MCF 10A (cell line): Measurements from ENCODE around the gene RAB9A. TPM values are rescaled to one million over a fixed set of nuclear protein-coding genes. Genes with fewer than 3 reads are reported as not detected.

Experiments used
- BruUV-seq: library from RNA; stranded (reverse); fragments of 400-500 nt; replicated peaks from 2 replicates; lab custom pipeline; 2021; lab: Mats Ljungman, UMichigan
- CTCF ChIA-PET: fragments of 300-600 bp; sonication (Branson Sonifier 250); formaldehyde crosslinking; extraction: SDS; loops from one replicate; lab custom pipeline; 2021; ENCODE audit warnings: antibody characterized with exemption, inconsistent platforms; lab: Yijun Ruan, JAX
- POLR2A ChIA-PET: fragments of 300-600, 350-650 bp; sonication (Branson Sonifier 250); formaldehyde crosslinking; extraction: SDS; loops from one replicate; lab custom pipeline; 2020; ENCODE audit warnings: antibody characterized with exemption, inconsistent platforms; lab: Yijun Ruan, JAX
- DNase-seq: peaks from one replicate; pipeline ENCODE4 v3.0.0-alpha.2; 2018; ENCODE audit not compliant: unreplicated experiment
- H3K27ac Mint-ChIP-seq: one replicate; pipeline ENCODE4 v1.8.0; 2022; ENCODE audit warnings: mild to moderate bottlenecking, low read depth, mixed read lengths; ENCODE audit not compliant: unreplicated experiment
- H3K27me3 Mint-ChIP-seq: one replicate; pipeline ENCODE4 v1.8.0; 2022; ENCODE audit warnings: mixed read lengths; ENCODE audit not compliant: insufficient read depth, unreplicated experiment
- H3K36me3 Mint-ChIP-seq: one replicate; pipeline ENCODE4 v1.8.0; 2022; ENCODE audit warnings: mild to moderate bottlenecking, moderate library complexity, mixed read lengths; ENCODE audit not compliant: insufficient read depth, unreplicated experiment
- H3K4me1 Mint-ChIP-seq: one replicate; pipeline ENCODE4 v1.8.0; 2022; ENCODE audit warnings: mixed read lengths; ENCODE audit not compliant: insufficient read depth, unreplicated experiment
- H3K4me3 Mint-ChIP-seq: one replicate; pipeline ENCODE4 v1.8.0; 2022; ENCODE audit warnings: mild to moderate bottlenecking, moderate library complexity, mixed read lengths; ENCODE audit not compliant: unreplicated experiment
- H3K9me3 Mint-ChIP-seq: one replicate; pipeline ENCODE4 v1.8.0; 2022; ENCODE audit warnings: mixed read lengths; ENCODE audit not compliant: unreplicated experiment
- intact Hi-C: fragments of 100-400 bp; cut with micrococcal nuclease; formaldehyde crosslinking; loops from 2 replicates; pipeline ENCODE4 v1.14.1; 2022
- total RNA-seq: library from RNA; stranded (reverse); gene quantifications from 2 replicates; pipeline ENCODE4 v1.2.3, GENCODE V29; 2022
- TF ChIP-seq, protein P1 (sequence below): fragments of 200-600 bp; IDR thresholded peaks from one replicate; pipeline ENCODE4 v1.8.0; 2022; ENCODE audit warnings: antibody characterized with exemption, mild to moderate bottlenecking; ENCODE audit not compliant: unreplicated experiment

Gene RAB9A
- total RNA-seq, 1 experiment from 2014 or later: 32.3 TPM

- TF ChIP-seq, protein P1, sequence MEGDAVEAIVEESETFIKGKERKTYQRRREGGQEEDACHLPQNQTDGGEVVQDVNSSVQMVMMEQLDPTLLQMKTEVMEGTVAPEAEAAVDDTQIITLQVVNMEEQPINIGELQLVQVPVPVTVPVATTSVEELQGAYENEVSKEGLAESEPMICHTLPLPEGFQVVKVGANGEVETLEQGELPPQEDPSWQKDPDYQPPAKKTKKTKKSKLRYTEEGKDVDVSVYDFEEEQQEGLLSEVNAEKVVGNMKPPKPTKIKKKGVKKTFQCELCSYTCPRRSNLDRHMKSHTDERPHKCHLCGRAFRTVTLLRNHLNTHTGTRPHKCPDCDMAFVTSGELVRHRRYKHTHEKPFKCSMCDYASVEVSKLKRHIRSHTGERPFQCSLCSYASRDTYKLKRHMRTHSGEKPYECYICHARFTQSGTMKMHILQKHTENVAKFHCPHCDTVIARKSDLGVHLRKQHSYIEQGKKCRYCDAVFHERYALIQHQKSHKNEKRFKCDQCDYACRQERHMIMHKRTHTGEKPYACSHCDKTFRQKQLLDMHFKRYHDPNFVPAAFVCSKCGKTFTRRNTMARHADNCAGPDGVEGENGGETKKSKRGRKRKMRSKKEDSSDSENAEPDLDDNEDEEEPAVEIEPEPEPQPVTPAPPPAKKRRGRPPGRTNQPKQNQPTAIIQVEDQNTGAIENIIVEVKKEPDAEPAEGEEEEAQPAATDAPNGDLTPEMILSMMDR: no peak
- H3K27me3 Mint-ChIP-seq: no peaks in the 10 kb centered on the region
- peak; percentile 41 for DNase-seq
- ChIA-PET POLR2A (interaction anchor here (0.6 kb wide), 1 partner anchor 181 kb away, joined by 3 read pairs; no protein-coding TSS in a partner anchor), CTCF (interaction anchor here (0.6 to 2.9 kb wide), 5 partner anchors 8 to 235 kb away, joined by 3 to 23 read pairs (median 3); no protein-coding TSS in a partner anchor)
- H3K9me3 Mint-ChIP-seq: no peaks in the 10 kb centered on the region
- H3K4me1 Mint-ChIP-seq: peaks cover 13% of the 10 kb centered on the region
- BruUV-seq: no TSS peak
- H3K36me3 Mint-ChIP-seq: peaks cover 69% of the 10 kb centered on the region
- intact Hi-C loops: no loop called here
- no peak overlapping the region for H3K4me3 Mint-ChIP-seq
- no peak overlapping the region for H3K27ac Mint-ChIP-seq
These were observed 53.7 kb downstream of the RAB9A start for GRCh38 chrX:13742397-13743176.

GRCh38 chrX:13747836-13748235, 58.9 kb downstream of the RAB9A start:
- Mint-ChIP-seq H3K27me3 (no peaks in the 10 kb centered on the region), H3K27ac (no peak overlapping the region), H3K36me3 (peaks cover 66% of the 10 kb centered on the region), H3K4me3 (no peak overlapping the region), H3K4me1 (peaks cover 6% of the 10 kb centered on the region), H3K9me3 (no peaks in the 10 kb centered on the region)
- TF ChIP-seq, protein P1: peak; percentile 48
- intact Hi-C loops: loop anchor here (1.0 kb wide), 2 partner anchors 90 to 242 kb away; no protein-coding TSS in a partner anchor
- POLR2A ChIA-PET: interaction anchor here (0.8 to 2.9 kb wide), 2 partner anchors 9 to 12 kb away, joined by 3 to 16 read pairs; partner anchors contain the start of genes OFD1 and TRAPPC2
- peak; percentile 71 for DNase-seq
- no TSS peak for BruUV-seq
- CTCF ChIA-PET: interaction anchor here (0.6 to 7.6 kb wide), 10 partner anchors 12 to 1985 kb away, joined by 3 to 71 read pairs (median 4); partner anchors contain the start of genes GEMIN8, OFD1 and TRAPPC2

- H3K36me3 Mint-ChIP-seq: peaks cover 70% of the 10 kb centered on the region
These were observed 59.6 kb downstream of the RAB9A start for GRCh38 chrX:13748486-13748885.

More at GRCh38 chrX:13748486-13748885, 59.6 kb downstream of the RAB9A start:
- no peaks in the 10 kb centered on the region for H3K9me3 Mint-ChIP-seq
- ChIA-PET CTCF (interaction anchor here (0.6 to 7.6 kb wide), 13 partner anchors 9 to 1984 kb away, joined by 3 to 71 read pairs (median 3); partner anchors contain the start of genes GEMIN8, OFD1 and TRAPPC2), POLR2A (interaction anchor here (0.8 to 1.2 kb wide), 2 partner anchors 10 to 89 kb away, joined by 3 read pairs; no protein-coding TSS in a partner anchor)
- intact Hi-C loops: loop anchor here (1.0 kb wide), 2 partner anchors 90 to 242 kb away; no protein-coding TSS in a partner anchor
- TF ChIP-seq, protein P1: no peak
- no peak for DNase-seq
- H3K27me3 Mint-ChIP-seq: no peaks in the 10 kb centered on the region
- H3K4me1 Mint-ChIP-seq: peaks cover 6% of the 10 kb centered on the region
- no peak overlapping the region for H3K27ac Mint-ChIP-seq
- no TSS peak for BruUV-seq
- H3K4me3 Mint-ChIP-seq: no peak overlapping the region
